Lower lobe of right lung (tissue), 2 donors: Measurements from ENCODE around the gene DVL1. TPM values are rescaled to one million over a fixed set of nuclear protein-coding genes. Genes with fewer than 3 reads are reported as not detected.
A peak's percentile ranks its signal among the peaks of the same experiment; 100 is the strongest.

Experiments
- ATAC-seq, 2 donors: fragments of 200-7000 bp; cut with Tn5 transposase; one replicate each; pipeline ENCODE4 v1.9.1; 2020 to 2022; ENCODE audit warnings: mild to moderate bottlenecking in 2 of 2, moderate library complexity in 2 of 2
- DNase-seq: peaks from one replicate; pipeline ENCODE4 v3.0.0-alpha.2; 2020
- H3K27ac ChIP-seq: fragments of 200-600 bp; one replicate; pipeline ENCODE4 v1.8.0; 2022
- H3K27me3 ChIP-seq: fragments of 200-600 bp; one replicate; pipeline ENCODE4 v1.8.0; 2022; ENCODE audit warnings: low read depth
- H3K36me3 ChIP-seq: fragments of 200-600 bp; one replicate; pipeline ENCODE4 v1.8.0; 2022; ENCODE audit warnings: mild to moderate bottlenecking
- H3K4me1 ChIP-seq: fragments of 200-600 bp; one replicate; pipeline ENCODE4 v1.8.0; 2022
- H3K4me3 ChIP-seq: fragments of 200-600 bp; one replicate; pipeline ENCODE4 v1.8.0; 2022; ENCODE audit warnings: mild to moderate bottlenecking
- H3K9me3 ChIP-seq: fragments of 200-600 bp; one replicate; pipeline ENCODE4 v1.8.0; 2022
- intact Hi-C: fragments of 100-400 bp; cut with DNase I; formaldehyde crosslinking; loops from one replicate; pipeline ENCODE4 v1.11.0; 2022
- total RNA-seq: library from RNA; stranded (reverse); fragmentation: NEBNext Ultra II Directional; extraction: Animal tissue kit (Norgen Biotek cat#: 25700); gene quantifications from one replicate; pipeline ENCODE4 v1.2.1, GENCODE V29; 2021
- TF ChIP-seq, protein P1 (sequence below): fragments of 200-600 bp; IDR thresholded peaks from one replicate; pipeline ENCODE4 v1.8.0; 2022; ENCODE audit warnings: antibody characterized with exemption, mild to moderate bottlenecking
- donor health status: DM: no; HTN: yes; CAD: no; lungs with severe emphysema.

Gene DVL1
- total RNA-seq, 1 donor from 2014 or later, result 60.4 TPM

DNA sequence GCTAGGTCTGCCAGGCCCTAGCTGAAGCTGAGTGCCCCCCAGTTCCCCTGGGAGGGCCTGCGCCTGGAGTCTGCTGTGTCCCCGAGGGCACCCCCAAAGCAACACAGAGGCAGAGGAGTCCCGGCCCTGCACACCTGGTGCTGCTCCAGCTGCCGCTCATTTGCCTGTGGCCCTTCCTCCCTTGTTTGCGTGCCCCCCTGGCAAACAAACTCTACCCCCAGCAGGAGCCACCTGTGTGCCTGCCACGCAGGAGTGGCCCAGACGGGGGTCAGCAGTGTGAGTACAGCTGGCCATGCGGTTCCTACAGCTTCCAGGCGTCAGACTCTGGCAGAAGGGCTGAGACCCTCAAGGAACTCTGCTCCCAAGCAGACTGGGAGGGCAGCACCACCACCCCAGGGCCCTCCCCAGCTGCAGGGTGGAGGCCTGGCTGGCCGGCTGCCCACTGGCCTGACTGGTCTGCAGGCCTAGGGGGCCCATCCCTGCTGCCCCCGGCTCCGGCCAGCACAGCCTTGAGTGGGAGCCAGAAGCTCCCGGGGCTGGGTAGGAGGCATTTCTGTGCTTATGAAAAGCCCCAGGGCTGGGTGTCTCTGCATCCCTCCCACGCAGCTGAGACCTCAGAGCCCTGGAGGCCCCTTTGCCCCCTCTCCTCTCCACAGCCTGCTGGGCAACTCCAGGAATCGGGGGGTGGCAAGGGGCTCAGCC, 18.7 kb downstream of the DVL1 start:
- Histone ChIP-seq H3K27me3 (no peaks in the 10 kb centered on the region), H3K9me3 (no peaks in the 10 kb centered on the region), H3K27ac (peak overlapping the region; percentile 31), H3K4me1 (peaks cover 28% of the 10 kb centered on the region), H3K4me3 (no peak overlapping the region), H3K36me3 (peaks cover 28% of the 10 kb centered on the region)
- DNase-seq (no peak), ATAC-seq (no peak)
- TF ChIP-seq, protein P1, sequence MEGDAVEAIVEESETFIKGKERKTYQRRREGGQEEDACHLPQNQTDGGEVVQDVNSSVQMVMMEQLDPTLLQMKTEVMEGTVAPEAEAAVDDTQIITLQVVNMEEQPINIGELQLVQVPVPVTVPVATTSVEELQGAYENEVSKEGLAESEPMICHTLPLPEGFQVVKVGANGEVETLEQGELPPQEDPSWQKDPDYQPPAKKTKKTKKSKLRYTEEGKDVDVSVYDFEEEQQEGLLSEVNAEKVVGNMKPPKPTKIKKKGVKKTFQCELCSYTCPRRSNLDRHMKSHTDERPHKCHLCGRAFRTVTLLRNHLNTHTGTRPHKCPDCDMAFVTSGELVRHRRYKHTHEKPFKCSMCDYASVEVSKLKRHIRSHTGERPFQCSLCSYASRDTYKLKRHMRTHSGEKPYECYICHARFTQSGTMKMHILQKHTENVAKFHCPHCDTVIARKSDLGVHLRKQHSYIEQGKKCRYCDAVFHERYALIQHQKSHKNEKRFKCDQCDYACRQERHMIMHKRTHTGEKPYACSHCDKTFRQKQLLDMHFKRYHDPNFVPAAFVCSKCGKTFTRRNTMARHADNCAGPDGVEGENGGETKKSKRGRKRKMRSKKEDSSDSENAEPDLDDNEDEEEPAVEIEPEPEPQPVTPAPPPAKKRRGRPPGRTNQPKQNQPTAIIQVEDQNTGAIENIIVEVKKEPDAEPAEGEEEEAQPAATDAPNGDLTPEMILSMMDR, result no peak
- intact Hi-C loops, result no loop called here

DNA sequence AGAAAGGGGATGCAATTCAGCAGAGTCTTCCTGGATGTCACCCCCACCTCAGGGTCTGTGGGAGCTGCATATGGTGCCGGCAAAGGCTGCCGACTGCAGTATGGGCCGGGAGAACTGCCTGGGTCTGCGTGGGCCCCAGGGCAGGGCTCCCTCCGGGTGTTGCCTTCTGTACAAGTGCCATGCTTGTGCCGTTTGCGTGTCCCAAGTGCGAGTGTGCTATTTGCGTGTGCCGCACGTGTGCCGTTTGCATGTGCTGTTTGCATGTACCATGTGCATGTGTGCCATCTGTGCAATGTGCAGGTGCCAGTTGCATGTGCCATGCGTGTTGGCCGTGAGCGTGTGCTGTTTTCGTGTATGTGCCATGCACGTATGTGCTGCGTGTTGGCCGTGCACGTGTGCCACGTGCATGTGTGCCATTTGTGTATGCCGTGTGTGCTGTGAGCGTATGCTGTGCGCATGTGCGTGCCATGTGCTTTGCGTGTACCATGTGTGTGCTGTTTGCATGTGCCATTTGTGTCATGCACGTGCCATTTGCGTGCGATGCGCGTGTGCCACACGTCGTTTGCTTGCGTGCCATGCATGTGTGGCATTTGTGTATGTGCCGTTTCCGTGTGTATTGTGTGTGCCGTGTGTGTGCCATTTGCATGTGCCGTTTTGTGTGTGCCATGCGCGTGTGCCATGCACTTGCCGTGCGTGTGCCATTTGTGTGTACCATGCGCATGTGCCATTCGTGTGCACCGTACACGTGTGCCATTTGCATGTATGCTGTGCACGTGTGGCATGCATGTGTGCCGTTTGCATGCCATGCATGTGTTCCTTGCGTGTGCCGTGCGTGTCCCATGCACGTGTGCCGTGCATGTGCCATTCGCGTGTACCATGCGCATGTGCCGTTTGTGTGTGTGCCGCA, 19.7 kb downstream of the DVL1 start:
- no peak for DNase-seq
- H3K4me1 ChIP-seq, result peaks cover 34% of the 10 kb centered on the region
- intact Hi-C loops, result no loop called here

DNA sequence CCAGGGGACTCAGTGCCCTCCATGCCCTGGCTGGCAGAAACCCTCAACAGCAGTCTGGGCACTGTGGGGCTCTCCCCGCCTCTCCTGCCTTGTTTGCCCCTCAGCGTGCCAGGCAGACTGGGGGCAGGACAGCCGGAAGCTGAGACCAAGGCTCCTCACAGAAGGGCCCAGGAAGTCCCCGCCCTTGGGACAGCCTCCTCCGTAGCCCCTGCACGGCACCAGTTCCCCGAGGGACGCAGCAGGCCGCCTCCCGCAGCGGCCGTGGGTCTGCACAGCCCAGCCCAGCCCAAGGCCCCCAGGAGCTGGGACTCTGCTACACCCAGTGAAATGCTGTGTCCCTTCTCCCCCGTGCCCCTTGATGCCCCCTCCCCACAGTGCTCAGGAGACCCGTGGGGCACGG, 21.0 kb downstream of the DVL1 start:
- Histone ChIP-seq H3K36me3 (peaks cover 28% of the 10 kb centered on the region), H3K4me3 (no peak overlapping the region), H3K27ac (no peak overlapping the region), H3K9me3 (no peaks in the 10 kb centered on the region), H3K27me3 (no peaks in the 10 kb centered on the region), H3K4me1 (peaks cover 37% of the 10 kb centered on the region)
- TF ChIP-seq, protein P1, result no peak
- ATAC-seq (no peak), DNase-seq (no peak)
- intact Hi-C loops, result no loop called here

More for the DNA sequence above, 19.7 kb downstream of the DVL1 start:
- Histone ChIP-seq H3K36me3 (peaks cover 28% of the 10 kb centered on the region), H3K4me3 (no peak overlapping the region), H3K27me3 (no peaks in the 10 kb centered on the region), H3K9me3 (no peaks in the 10 kb centered on the region), H3K27ac (no peak overlapping the region)
- TF ChIP-seq, protein P1, result no peak
- no peak for ATAC-seq

DNA sequence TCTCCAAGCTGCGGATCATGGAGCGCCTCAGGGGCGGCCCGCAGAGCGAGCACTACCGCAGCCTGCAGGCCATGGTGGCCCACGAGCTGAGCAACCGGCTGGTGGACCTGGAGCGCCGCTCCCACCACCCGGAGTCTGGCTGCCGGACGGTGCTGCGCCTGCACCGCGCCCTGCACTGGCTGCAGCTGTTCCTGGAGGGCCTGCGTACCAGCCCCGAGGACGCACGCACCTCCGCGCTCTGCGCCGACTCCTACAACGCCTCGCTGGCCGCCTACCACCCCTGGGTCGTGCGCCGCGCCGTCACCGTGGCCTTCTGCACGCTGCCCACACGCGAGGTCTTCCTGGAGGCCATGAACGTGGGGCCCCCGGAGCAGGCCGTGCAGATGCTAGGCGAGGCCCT, 21.9 kb downstream of the DVL1 start:
- Histone ChIP-seq H3K4me1 (peaks cover 43% of the 10 kb centered on the region), H3K4me3 (no peak overlapping the region), H3K9me3 (no peaks in the 10 kb centered on the region), H3K36me3 (peaks cover 28% of the 10 kb centered on the region), H3K27ac (no peak overlapping the region), H3K27me3 (no peaks in the 10 kb centered on the region)
- DNase-seq, result no peak
- ATAC-seq, result no peak
- TF ChIP-seq, protein P1, result no peak
- intact Hi-C loops, result no loop called here

DNA sequence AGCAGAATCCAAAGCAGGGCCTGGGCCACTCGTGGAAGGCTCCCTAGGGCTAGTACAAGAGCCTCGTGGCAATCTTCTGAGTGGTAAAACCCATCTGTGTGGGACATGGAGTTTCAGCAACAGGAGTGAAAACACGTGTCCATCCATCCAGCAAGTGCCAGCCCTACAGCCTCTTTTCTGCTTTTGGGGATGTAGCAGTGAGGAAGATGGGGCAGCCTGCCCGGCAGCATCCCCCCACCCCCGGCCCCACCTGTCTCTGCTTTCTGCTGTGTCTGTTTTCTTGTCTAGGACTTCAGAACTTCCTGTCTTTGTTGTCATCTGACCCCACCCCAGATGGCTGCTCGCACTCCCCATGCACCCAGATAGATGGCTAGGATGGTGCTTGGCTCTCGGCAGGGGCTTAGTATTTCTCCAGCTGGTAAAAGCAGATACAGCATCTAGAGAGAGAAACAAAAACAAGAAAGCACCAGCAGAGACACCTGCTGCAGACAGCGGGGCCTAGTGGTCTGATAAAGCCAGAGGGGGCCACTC, 23.1 kb downstream of the DVL1 start:
- Histone ChIP-seq H3K27me3 (no peaks in the 10 kb centered on the region), H3K9me3 (no peaks in the 10 kb centered on the region), H3K4me1 (peaks cover 48% of the 10 kb centered on the region), H3K36me3 (peaks cover 34% of the 10 kb centered on the region), H3K27ac (peak overlapping the region; percentile 91), H3K4me3 (peak overlapping the region; percentile 100)
- ATAC-seq (no peak), DNase-seq (no peak)
- TF ChIP-seq, protein P1, result no peak
- intact Hi-C loops, result no loop called here
